A549 (cell line): ENCODE data around the gene RNF5. TPM values are rescaled to one million over a fixed set of nuclear protein-coding genes. Genes with fewer than 3 reads are reported as not detected.
"Not testable (repeated sequence)": the region's sequence is repeated elsewhere in the genome, so short reads cannot be mapped to it uniquely, and the experiment has no call there.

Source experiments
- ATAC-seq, 2 experiments: fragments of 200-7000 bp in 1 of 2; fragments of >200 bp in 1 of 2; cut with Nextera tagmentation in 1 of 2; cut with Tn5 transposase in 1 of 2; 3 replicates each; pipeline versions ENCODE4 v1.8.0 to v1.9.1; 2018 to 2020; ENCODE audit warnings: mild to moderate bottlenecking in 1 of 2, moderate library complexity in 1 of 2
- CTCF ChIA-PET: fragments of 300-600 bp; sonication (Branson Sonifier 250); formaldehyde crosslinking; extraction: SDS; loops from one replicate; lab custom pipeline; 2021; ENCODE audit warnings: antibody characterized with exemption, inconsistent platforms; lab: Yijun Ruan, JAX
- POLR2A ChIA-PET: fragments of 350-600 bp; formaldehyde crosslinking; extraction: SDS; loops from one replicate; lab custom pipeline; 2021; ENCODE audit warnings: antibody characterized with exemption, inconsistent platforms; lab: Yijun Ruan, JAX
- DNase-seq, 2 experiments: peaks; one replicate each; pipeline versions ENCODE4 v3.0.0 to v3.0.0-alpha.2; 2011 to 2016; ENCODE audit warnings: low read depth in 1 of 2, low spot score in 1 of 2
- FAIRE-seq: peaks from 2 replicates; lab custom pipeline; 2011; peaks lifted over from hg19 to GRCh38; lab: Jason Lieb, UNC
- H3K27ac ChIP-seq, 2 experiments: fragments of >200 bp; sonication (Bioruptor Twin); formaldehyde crosslinking; 3 replicates each; pipeline ENCODE4 v1.5.1; 2016 to 2017
- H3K4me1 ChIP-seq: fragments of >200 bp; sonication (Bioruptor Twin); formaldehyde crosslinking; 3 replicates; pipeline ENCODE4 v1.6.1; 2016
- H3K4me2 ChIP-seq: fragments of >200 bp; sonication (Bioruptor Twin); formaldehyde crosslinking; 3 replicates; pipeline ENCODE4 v1.6.1; 2016
- H3K4me3 ChIP-seq: fragments of >200 bp; sonication (Bioruptor Twin); formaldehyde crosslinking; 3 replicates; pipeline ENCODE4 v1.5.1; 2016
- H3K9me3 ChIP-seq: fragments of >200 bp; sonication (Bioruptor Twin); formaldehyde crosslinking; 3 replicates; pipeline ENCODE4 v1.6.1; 2016
- CBX2 ChIP-seq: fragments of 200-600 bp; sonication (generic); IDR thresholded peaks from 2 replicates; pipeline ENCODE4 v1.6.1; 2016; ENCODE audit warnings: low read depth, mild to moderate bottlenecking, borderline replicate concordance
- CEBPB ChIP-seq, 2 experiments: fragments of >200 bp in 1 of 2; sonication (Bioruptor Twin) in 1 of 2; formaldehyde crosslinking in 1 of 2; IDR thresholded peaks; 2 replicates each; pipeline ENCODE4 v1.6.1; 2012 to 2016
- CHD4 ChIP-seq: fragments of 200-600 bp; sonication (generic); IDR thresholded peaks from 2 replicates; pipeline ENCODE4 v1.6.1; 2016; ENCODE audit warnings: antibody characterized with exemption, mild to moderate bottlenecking, borderline replicate concordance
- EHMT2 ChIP-seq: fragments of 200-600 bp; sonication (generic); IDR thresholded peaks from 2 replicates; pipeline ENCODE4 v1.6.1; 2016; ENCODE audit warnings: antibody characterized with exemption, low read depth, mild to moderate bottlenecking, moderate library complexity
- ESRRA ChIP-seq: fragments of 150-350 bp; IDR thresholded peaks from 2 replicates; pipeline ENCODE4 v1.6.1; 2014; ENCODE audit warnings: mild to moderate bottlenecking, low read length, borderline replicate concordance
- FOSL2 ChIP-seq, 2 experiments: fragments of 450-650 bp in 1 of 2; fragments of >200 bp in 1 of 2; sonication (Bioruptor Twin) in 1 of 2; formaldehyde crosslinking; IDR thresholded peaks; 2 replicates each; pipeline versions ENCODE4 v1.5.0 to v1.6.1; 2016 to 2020; ENCODE audit warnings: mild to moderate bottlenecking in 1 of 2, moderate library complexity in 1 of 2
- FOXS1 ChIP-seq: fragments of 250-450 bp; sonication (Bioruptor Pico); IDR thresholded peaks from 2 replicates; pipeline ENCODE4 v1.5.0; 2020; ENCODE audit warnings: mild to moderate bottlenecking, moderate library complexity
- HEYL ChIP-seq: fragments of 250-450 bp; sonication (Bioruptor Pico); IDR thresholded peaks from 2 replicates; pipeline ENCODE4 v1.8.0; 2021; ENCODE audit warnings: mild to moderate bottlenecking, moderate library complexity
- HOXA7 ChIP-seq: fragments of 250-450 bp; sonication (Bioruptor Pico); IDR thresholded peaks from 2 replicates; pipeline ENCODE4 v1.5.0; 2020; ENCODE audit warnings: mild to moderate bottlenecking, moderate library complexity
- KDM5A ChIP-seq: fragments of 200-600 bp; sonication (generic); IDR thresholded peaks from 2 replicates; pipeline ENCODE4 v1.6.1; 2016; ENCODE audit warnings: antibody characterized with exemption, mild to moderate bottlenecking
- MAX ChIP-seq: IDR thresholded peaks from 2 replicates; pipeline ENCODE4 v1.6.1; 2012
- NR3C1 ChIP-seq: fragments of >200 bp; sonication (Bioruptor Twin); formaldehyde crosslinking; IDR thresholded peaks from 3 replicates; pipeline ENCODE4 v1.6.1; 2017
- PBX3 ChIP-seq: IDR thresholded peaks from 2 replicates; pipeline ENCODE4 v1.6.1; 2012
- RNF2 ChIP-seq: fragments of 200-600 bp; sonication (generic); IDR thresholded peaks from 2 replicates; pipeline ENCODE4 v1.6.1; 2016; ENCODE audit warnings: low read depth, mild to moderate bottlenecking, antibody characterized with exemption, moderate library complexity, borderline replicate concordance
- TFCP2L1 ChIP-seq: fragments of 250-450 bp; sonication (Bioruptor Pico); IDR thresholded peaks from 2 replicates; pipeline ENCODE4 v1.5.0; 2021; ENCODE audit warnings: mild to moderate bottlenecking
- WGBS: methylation state at CpG from one replicate; pipeline ENCODE4 v1.1.6; 2017; ENCODE audit errors: missing lambda C conversion rate; 5-methylcytosine and 5-hydroxymethylcytosine counted together
- polyA plus RNA-seq, 4 experiments: library from polyadenylated mRNA; depleted of rRNA in 3 of 4; stranded (reverse); fragments of >200 nt; fragmentation: RNase III in 1 of 4; extraction: RNeasy Plus Mini Kit Qiagen cat#74134 plus additional on column Dnase treatment in 1 of 4; gene quantifications; 2 replicates in 3 of 4; 3 replicates in 1 of 4; pipeline ENCODE4 v1.2.3, GENCODE V29; 2011 to 2017
- TF ChIP-seq, protein P1 (sequence below): fragments of 450-650 bp; IDR thresholded peaks from 2 replicates; pipeline ENCODE4 v1.6.1; 2014; ENCODE audit warnings: antibody characterized with exemption
- TF ChIP-seq, protein P2 (sequence below): IDR thresholded peaks from 2 replicates; pipeline ENCODE4 v1.6.1; 2012; ENCODE audit warnings: low read depth, borderline replicate concordance

The RNF5 gene
- polyA plus RNA-seq, 2 of the 4 experiments (the other 2 are of a cell fraction): 54.1 to 62.7 TPM

- TF ChIP-seq HEYL (CRISPR knock-in tag) (no peak), FOSL2 (IDR thresholded peaks at IDR 0.05) (no peak), FOSL2 (CRISPR knock-in tag; IDR thresholded peaks at IDR 0.05) (no peak), PBX3 (no peak), KDM5A (no peak)
- TF ChIP-seq, protein P1, sequence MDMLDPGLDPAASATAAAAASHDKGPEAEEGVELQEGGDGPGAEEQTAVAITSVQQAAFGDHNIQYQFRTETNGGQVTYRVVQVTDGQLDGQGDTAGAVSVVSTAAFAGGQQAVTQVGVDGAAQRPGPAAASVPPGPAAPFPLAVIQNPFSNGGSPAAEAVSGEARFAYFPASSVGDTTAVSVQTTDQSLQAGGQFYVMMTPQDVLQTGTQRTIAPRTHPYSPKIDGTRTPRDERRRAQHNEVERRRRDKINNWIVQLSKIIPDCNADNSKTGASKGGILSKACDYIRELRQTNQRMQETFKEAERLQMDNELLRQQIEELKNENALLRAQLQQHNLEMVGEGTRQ: no peak
- TF ChIP-seq, all 56 proteins: peak for 0
Measured at GRCh38 chr6:32139590-32139989, 38.6 kb upstream of the RNF5 start (continued).

- ChIA-PET CTCF (interaction anchor here (0.6 to 0.9 kb wide), 2 partner anchors 40 to 46 kb away, joined by 3 read pairs; no protein-coding TSS in a partner anchor), POLR2A (no interaction called here)
- WGBS: 78% methylated on average over 5 of the region's 5 CpGs
- no peak for TF ChIP-seq RNF2
- TF ChIP-seq CHD4: no peak
- TF ChIP-seq NR3C1: no peak
- TF ChIP-seq FOSL2 (IDR thresholded peaks at IDR 0.05): no peak
- no peak for TF ChIP-seq FOSL2 (CRISPR knock-in tag; IDR thresholded peaks at IDR 0.05)
- TF ChIP-seq ESRRA: no peak
- no peak for TF ChIP-seq MAX
- no peak for TF ChIP-seq CEBPB (IDR thresholded peaks at IDR 0.05)
- TF ChIP-seq, protein P1: no peak
- TF ChIP-seq CBX2: no peak
- no peak for TF ChIP-seq EHMT2
- TF ChIP-seq, protein P2, sequence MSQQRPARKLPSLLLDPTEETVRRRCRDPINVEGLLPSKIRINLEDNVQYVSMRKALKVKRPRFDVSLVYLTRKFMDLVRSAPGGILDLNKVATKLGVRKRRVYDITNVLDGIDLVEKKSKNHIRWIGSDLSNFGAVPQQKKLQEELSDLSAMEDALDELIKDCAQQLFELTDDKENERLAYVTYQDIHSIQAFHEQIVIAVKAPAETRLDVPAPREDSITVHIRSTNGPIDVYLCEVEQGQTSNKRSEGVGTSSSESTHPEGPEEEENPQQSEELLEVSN: no peak
- no peak for TF ChIP-seq TFCP2L1 (CRISPR knock-in tag)
- no peak for TF ChIP-seq FOXS1 (CRISPR knock-in tag)
- no peak for TF ChIP-seq HOXA7 (CRISPR knock-in tag)
- Histone ChIP-seq H3K4me2 (no peak overlapping the region), H3K9me3 (no peaks in the 10 kb centered on the region), H3K27ac (no peak overlapping the region), H3K4me1 (no peaks in the 10 kb centered on the region), H3K4me3 (no peak overlapping the region)
- FAIRE-seq (no peak), DNase-seq (no peak), ATAC-seq (no peak)
Measured at GRCh38 chr6:32140420-32141046, 37.7 kb upstream of the RNF5 start.

- 75% methylated on average over 7 of the region's 7 CpGs for WGBS
- H3K9me3 ChIP-seq, ATAC-seq, FAIRE-seq, H3K4me2 ChIP-seq, POLR2A ChIA-PET, H3K4me1 ChIP-seq, H3K4me3 ChIP-seq, DNase-seq, H3K27ac ChIP-seq: not testable (repeated sequence)
- CTCF ChIA-PET: interaction anchor here (1.0 to 4.2 kb wide), 2 partner anchors 11 to 26 kb away, joined by 3 to 15 read pairs; no protein-coding TSS in a partner anchor
Measured at GRCh38 chr6:32144238-32144637, 34.0 kb upstream of the RNF5 start.
